Measurements from ENCODE around the gene PRUNE1. TPM values are rescaled to one million over a fixed set of nuclear protein-coding genes. Genes with fewer than 3 reads are reported as not detected.

The PRUNE1 gene
- polyA plus RNA-seq, 1 experiment, result 21.7 TPM

DNA sequence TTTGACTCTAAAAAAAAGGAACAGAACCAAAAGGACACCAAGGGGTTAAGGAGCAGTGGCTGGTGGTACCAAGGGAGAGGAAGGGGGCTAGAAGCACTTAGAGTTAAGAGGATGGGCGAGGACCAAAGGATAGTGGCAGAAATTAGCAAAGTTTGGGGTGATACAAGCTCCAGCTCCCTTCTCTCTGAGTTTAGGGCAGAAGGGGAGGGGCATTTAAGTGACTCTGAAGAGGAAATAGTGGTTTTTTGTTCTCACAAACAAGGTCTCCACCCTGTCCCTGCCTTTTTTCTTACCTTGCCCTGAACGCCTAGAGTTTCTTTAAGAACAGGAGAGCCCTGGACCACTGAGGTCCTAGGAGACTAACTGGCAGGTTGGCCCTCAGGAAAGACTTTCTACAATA is 47.9 kb downstream of the PRUNE1 start:
- no peaks in the 10 kb centered on the region for H3K27me3 ChIP-seq (ENCODE audit: control insufficient read depth, insufficient read depth, low read length)
- no peak for DNase-seq (ENCODE audit: low read depth, low spot score)
- no peak overlapping the region for H3K27ac ChIP-seq (ENCODE audit: low read depth, low read length)
- ChIA-PET CTCF (interaction anchor here (1.2 to 1.5 kb wide), 2 partner anchors 8 to 15 kb away, joined by 6 read pairs; partner anchors contain the start of genes C1orf56 and GABPB2), POLR2A (interaction anchor here (3.5 kb wide), 1 partner anchor 8 kb away, joined by 24 read pairs; the partner anchor contains the start of gene C1orf56)
- no peaks in the 10 kb centered on the region; the same call in 1 of the 2 replicates for H3K9me3 ChIP-seq (ENCODE audit: control insufficient read depth, insufficient read depth, low read length)
- H3K4me3 ChIP-seq (ENCODE audit: low read depth, low read length), result no peak overlapping the region
- TF ChIP-seq, protein P1, sequence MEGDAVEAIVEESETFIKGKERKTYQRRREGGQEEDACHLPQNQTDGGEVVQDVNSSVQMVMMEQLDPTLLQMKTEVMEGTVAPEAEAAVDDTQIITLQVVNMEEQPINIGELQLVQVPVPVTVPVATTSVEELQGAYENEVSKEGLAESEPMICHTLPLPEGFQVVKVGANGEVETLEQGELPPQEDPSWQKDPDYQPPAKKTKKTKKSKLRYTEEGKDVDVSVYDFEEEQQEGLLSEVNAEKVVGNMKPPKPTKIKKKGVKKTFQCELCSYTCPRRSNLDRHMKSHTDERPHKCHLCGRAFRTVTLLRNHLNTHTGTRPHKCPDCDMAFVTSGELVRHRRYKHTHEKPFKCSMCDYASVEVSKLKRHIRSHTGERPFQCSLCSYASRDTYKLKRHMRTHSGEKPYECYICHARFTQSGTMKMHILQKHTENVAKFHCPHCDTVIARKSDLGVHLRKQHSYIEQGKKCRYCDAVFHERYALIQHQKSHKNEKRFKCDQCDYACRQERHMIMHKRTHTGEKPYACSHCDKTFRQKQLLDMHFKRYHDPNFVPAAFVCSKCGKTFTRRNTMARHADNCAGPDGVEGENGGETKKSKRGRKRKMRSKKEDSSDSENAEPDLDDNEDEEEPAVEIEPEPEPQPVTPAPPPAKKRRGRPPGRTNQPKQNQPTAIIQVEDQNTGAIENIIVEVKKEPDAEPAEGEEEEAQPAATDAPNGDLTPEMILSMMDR (IDR thresholded peaks at IDR 0.05; ENCODE audit: low read depth, low read length), result no peak

GRCh38 chr1:151058692-151059091 is 50.4 kb downstream of the PRUNE1 start:
- TF ChIP-seq, protein P1 (IDR thresholded peaks at IDR 0.05; ENCODE audit: low read depth, low read length), result no peak
- Histone ChIP-seq H3K9me3 (ENCODE audit: control insufficient read depth, insufficient read depth, low read length) (no peaks in the 10 kb centered on the region; the same call in 1 of the 2 replicates), H3K27ac (ENCODE audit: low read depth, low read length) (peak overlapping the region; percentile 92), H3K4me3 (ENCODE audit: low read depth, low read length) (peak overlapping the region; percentile 84), H3K27me3 (ENCODE audit: control insufficient read depth, insufficient read depth, low read length) (no peaks in the 10 kb centered on the region)
- POLR2A ChIA-PET, result interaction anchor here (0.6 to 3.5 kb wide), 3 partner anchors 10 to 253 kb away, joined by 3 to 24 read pairs (median 7); partner anchors contain the start of gene C1orf56
- CTCF ChIA-PET, result interaction anchor here (0.6 to 1.5 kb wide), 5 partner anchors 9 to 102 kb away, joined by 3 to 7 read pairs (median 4); partner anchors contain the start of genes C1orf56 and GABPB2
- DNase-seq (ENCODE audit: low read depth, low spot score), result no peak

GRCh38 chr1:151059109-151060006 is 51.1 kb downstream of the PRUNE1 start, which contains the start of gene CDC42SE1:
Gene CDC42SE1 (minus strand): TSS chr1:151059622. CDS start chr1:151055730, 3,892 bp downstream.
- ChIA-PET POLR2A (interaction anchor here (0.6 to 3.5 kb wide), 3 partner anchors 11 to 253 kb away, joined by 3 to 24 read pairs (median 7); partner anchors contain the start of gene C1orf56), CTCF (interaction anchor here (0.5 to 1.5 kb wide), 7 partner anchors 10 to 384 kb away, joined by 3 to 5 read pairs (median 3); partner anchors contain the start of gene C1orf56)
- TF ChIP-seq, protein P1 (IDR thresholded peaks at IDR 0.05; ENCODE audit: low read depth, low read length), result peak; percentile 76

GRCh38 chr1:151060007-151060656 is 51.9 kb downstream of the PRUNE1 start, which contains the start of gene MLLT11:
Gene MLLT11 (plus strand): TSS chr1:151060397. CDS start chr1:151067225, 6,828 bp downstream.
- peak within 1 kb of the TSS; percentile 92 for H3K27ac ChIP-seq (ENCODE audit: low read depth, low read length)
- H3K9me3 ChIP-seq (ENCODE audit: control insufficient read depth, insufficient read depth, low read length), result no peaks in the 10 kb centered on the region; the same call in 1 of the 2 replicates
- H3K27me3 ChIP-seq (ENCODE audit: control insufficient read depth, insufficient read depth, low read length), result no peaks in the 10 kb centered on the region
- ChIA-PET POLR2A (interaction anchor here (0.6 to 3.5 kb wide), 3 partner anchors 11 to 15 kb away, joined by 3 to 24 read pairs (median 6); partner anchors contain the start of gene C1orf56), CTCF (interaction anchor here (0.5 to 1.5 kb wide), 6 partner anchors 10 to 385 kb away, joined by 3 to 5 read pairs (median 3); partner anchors contain the start of gene C1orf56)
- TF ChIP-seq, protein P1 (IDR thresholded peaks at IDR 0.05; ENCODE audit: low read depth, low read length), result no peak
- DNase-seq (ENCODE audit: low read depth, low spot score), result no peak
- peak within 1 kb of the TSS; percentile 84 for H3K4me3 ChIP-seq (ENCODE audit: low read depth, low read length)

More at GRCh38 chr1:151059109-151060006, 51.1 kb downstream of the PRUNE1 start, which contains the start of gene CDC42SE1:
- H3K27ac ChIP-seq (ENCODE audit: low read depth, low read length), result peak within 1 kb of the TSS; percentile 92
- peak within 1 kb of the TSS; percentile 84 for H3K4me3 ChIP-seq (ENCODE audit: low read depth, low read length)
- DNase-seq (ENCODE audit: low read depth, low spot score), result peak; percentile 45
- H3K27me3 ChIP-seq (ENCODE audit: control insufficient read depth, insufficient read depth, low read length), result no peaks in the 10 kb centered on the region
- no peaks in the 10 kb centered on the region; the same call in 1 of the 2 replicates for H3K9me3 ChIP-seq (ENCODE audit: control insufficient read depth, insufficient read depth, low read length)

Data from AG04450 (cell line).